Psoas muscle (tissue), 8 donors: ENCODE measurements around the gene LTC4S. TPM values are rescaled to one million over a fixed set of nuclear protein-coding genes. Genes with fewer than 3 reads are reported as not detected.
"Not testable (repeated sequence)": the region's sequence is repeated elsewhere in the genome, so short reads cannot be mapped to it uniquely, and the experiment has no call there.

Experiments used
- ATAC-seq, 4 donors: fragments of 200-7000 bp; cut with Tn5 transposase; one replicate each; pipeline ENCODE4 v1.9.1; 2020; ENCODE audit warnings: moderate library complexity in 3 of 4, mild to moderate bottlenecking in 2 of 4
- DNase-seq, 2 donors: peaks; one replicate each; pipeline ENCODE4 v3.0.0-alpha.2; 2020
- H3K27ac ChIP-seq: fragments of 200-600 bp; one replicate; pipeline ENCODE4 v1.8.0; 2022
- H3K27me3 ChIP-seq, 3 donors: fragments of 200-600 bp in 1 of 3; one replicate each; pipeline versions ENCODE4 v1.6.1 to v1.8.0; 2013 to 2022; ENCODE audit warnings: low read length in 2 of 3, mild to moderate bottlenecking in 2 of 3, moderate library complexity in 1 of 3; ENCODE audit not compliant: insufficient read depth in 3 of 3
- H3K36me3 ChIP-seq, 2 donors: fragments of 200-600 bp in 1 of 2; one replicate each; pipeline versions ENCODE4 v1.6.1 to v1.8.0; 2013 to 2022; ENCODE audit warnings: low read depth in 1 of 2, mild to moderate bottlenecking in 1 of 2, moderate library complexity in 1 of 2; ENCODE audit not compliant: insufficient read depth in 1 of 2
- H3K4me1 ChIP-seq: fragments of 200-600 bp; one replicate; pipeline ENCODE4 v1.8.0; 2022
- H3K4me3 ChIP-seq: fragments of 200-600 bp; one replicate; pipeline ENCODE4 v1.8.0; 2022; ENCODE audit warnings: mild to moderate bottlenecking
- H3K9me3 ChIP-seq: fragments of 200-600 bp; one replicate; pipeline ENCODE4 v1.8.0; 2022
- CTCF ChIP-seq: fragments of 200-600 bp; IDR thresholded peaks from one replicate; pipeline ENCODE4 v1.8.0; 2022; ENCODE audit warnings: antibody characterized with exemption
- WGBS, 3 donors: extraction: QIAGEN DNeasy Blood & Tissue Kit; methylation state at CpG; one replicate each; pipeline versions ENCODE4 v1.1.6 to v1.1.7; 2013; 5-methylcytosine and 5-hydroxymethylcytosine counted together
- intact Hi-C, 2 donors: fragments of 100-400 bp; cut with DNase I; formaldehyde crosslinking; loops; one replicate each; pipeline versions ENCODE4 v1.11.0 to v1.14.2; 2022
- long read RNA-seq, 2 donors: library from polyadenylated mRNA; unstranded; transcript quantifications; one replicate each; pipeline ENCODE4 v2.0.0, GENCODE V29; 2021
- polyA plus RNA-seq, 3 donors: library from polyadenylated mRNA; stranded (reverse); fragments of 200-250 nt; gene quantifications; one replicate each; pipeline ENCODE4 v1.2.3, GENCODE V29; 2013
- total RNA-seq, 4 donors: library from RNA; stranded (reverse); fragmentation: NEBNext Ultra II Directional in 2 of 4; extraction: Animal tissue kit (Norgen Biotek cat#: 25700) in 2 of 4; gene quantifications; one replicate each; pipeline versions ENCODE4 v1.2.1 to v1.2.4, GENCODE V29; 2021 to 2023
- donor health status: healthy with polysubstance abuse.
- donor health status: DM: no; HTN: no; CAD: no; lungs with moderate emphysema.
- donor health status: Bipolar disorder and iron deficiency.
- donor health status: healthy.
- donor health status: DM: yes; HTN: yes; CAD: no.
- donor health status: DM: no; HTN: no; CAD: no.
- donor health status: DM: no; HTN: no; CAD: no.
- donor health status: DM: yes; HTN: yes; CAD: no.

The LTC4S gene, protein sequence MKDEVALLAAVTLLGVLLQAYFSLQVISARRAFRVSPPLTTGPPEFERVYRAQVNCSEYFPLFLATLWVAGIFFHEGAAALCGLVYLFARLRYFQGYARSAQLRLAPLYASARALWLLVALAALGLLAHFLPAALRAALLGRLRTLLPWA
- total RNA-seq (1 to 10 TPM; 1.7 to 6.7 (median 4.5) TPM), polyA plus RNA-seq (1 to 10 TPM; 1.5 to 2.2 (median 2.1) TPM)
- long read RNA-seq, donor 1, partial matches to known transcripts, result 0 of 3 reads
- long read RNA-seq, donor 1, other reads (novel, unspliced or antisense), result 0 of 3 reads
- long read RNA-seq, donor 2, partial matches to known transcripts, result 2 of 15 reads
- long read RNA-seq, donor 2, other reads (novel, unspliced or antisense), result 9 of 15 reads

DNA sequence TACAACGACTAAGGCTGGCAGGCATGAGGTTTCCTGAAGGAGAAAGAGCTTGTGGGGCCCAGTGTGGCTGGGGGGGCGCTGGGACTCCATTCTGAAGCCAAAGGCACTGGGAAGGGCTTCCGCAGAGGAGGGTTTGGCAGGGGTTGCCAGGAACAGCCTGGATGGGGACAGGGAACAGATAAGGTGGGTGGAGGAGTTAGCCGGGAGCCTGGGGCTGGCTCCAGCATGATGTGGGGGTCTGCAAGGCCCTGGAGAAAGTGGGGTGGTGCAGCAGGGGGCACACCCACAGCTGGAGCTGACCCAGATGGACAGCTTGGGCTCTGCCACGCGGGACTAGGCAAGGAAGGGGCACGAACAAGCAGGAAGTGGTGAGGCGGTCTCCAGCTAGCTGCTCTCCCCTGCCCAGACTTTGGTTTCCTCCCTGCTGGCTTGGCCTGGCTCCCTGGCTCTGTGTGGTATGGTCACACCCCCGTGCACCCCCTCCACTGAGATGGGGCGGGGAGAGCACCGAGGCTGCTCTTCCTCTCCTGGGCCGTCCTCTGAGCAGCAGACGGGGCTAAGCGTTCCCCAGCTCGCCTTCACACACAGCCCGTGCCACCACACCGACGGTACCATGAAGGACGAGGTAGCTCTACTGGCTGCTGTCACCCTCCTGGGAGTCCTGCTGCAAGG is at the start of gene LTC4S:
LTC4S (plus strand) TSS at position 519 of the 672 bp plus-strand sequence; CDS start at position 614, 95 bp downstream.
- no peak for TF ChIP-seq CTCF
- H3K27ac ChIP-seq, result peak within 1 kb of the TSS; percentile 46
- no peaks in the 10 kb centered on the region for H3K9me3 ChIP-seq
- H3K4me3 ChIP-seq, result peak within 1 kb of the TSS; percentile 74
- H3K27me3 ChIP-seq, result no peaks in the 10 kb centered on the region
- DNase-seq (peak; percentile 80 to 86), ATAC-seq (peak in 2 of 4 donors; percentile 9 to 20)
- 34 to 49% (median 41%) methylated on average over 17 to 19 of the region's 19 CpGs for WGBS, 3 donors
- intact Hi-C loops, result no loop called here
- H3K4me1 ChIP-seq, result peaks cover 16% of the 10 kb centered on the region
- H3K36me3 ChIP-seq, result peaks cover 3 to 24% of the 10 kb centered on the region in 2 donors

- 62 to 74% (median 65%) methylated on average over 7 of the region's 7 CpGs for WGBS, 3 donors
- H3K4me1 ChIP-seq, DNase-seq: not testable (repeated sequence)
Measured at GRCh38 chr5:179744106-179744505, 49.7 kb upstream of the LTC4S start.

GRCh38 chr5:179746872-179747271 is 46.9 kb upstream of the LTC4S start:
- Histone ChIP-seq H3K36me3 (peaks cover 0 to 5% of the 10 kb centered on the region in 2 donors), H3K27me3 (no peaks in the 10 kb centered on the region), H3K9me3 (no peaks in the 10 kb centered on the region), H3K4me1 (peaks cover 6% of the 10 kb centered on the region), H3K27ac (no peak overlapping the region), H3K4me3 (no peak overlapping the region)
- ATAC-seq, result no peak
- intact Hi-C loops, result no loop called here
- no peak for DNase-seq
- TF ChIP-seq CTCF, result no peak
- 57 to 90% (median 75%) methylated on average over 2 of the region's 2 CpGs for WGBS, 3 donors

More at GRCh38 chr5:179744106-179744505, 49.7 kb upstream of the LTC4S start:
- H3K36me3 ChIP-seq, H3K27ac ChIP-seq, ATAC-seq, H3K4me3 ChIP-seq, intact Hi-C loops, H3K27me3 ChIP-seq, H3K9me3 ChIP-seq: not testable (repeated sequence)

DNA sequence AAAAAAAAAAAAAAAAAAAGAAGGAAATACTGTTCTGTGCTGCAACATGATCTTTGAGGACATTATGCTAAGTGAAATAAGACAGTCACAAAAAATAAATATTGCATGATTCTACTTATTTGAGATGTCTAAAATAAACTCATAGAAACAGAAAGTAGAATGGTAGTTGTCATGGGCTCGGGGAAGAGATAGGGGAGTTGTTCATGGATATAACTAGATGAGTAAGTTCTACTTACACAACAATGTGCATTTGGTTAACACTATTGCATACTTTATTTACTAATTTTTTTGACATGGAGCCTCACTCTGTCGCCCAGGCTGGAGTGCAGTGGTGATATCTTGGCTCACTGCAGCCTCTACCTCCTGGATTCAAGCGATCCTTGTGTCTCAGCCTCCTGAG is 46.0 kb upstream of the LTC4S start:
- Histone ChIP-seq H3K9me3 (no peaks in the 10 kb centered on the region), H3K36me3 (peaks cover 0 to 5% of the 10 kb centered on the region in 2 donors), H3K27ac (no peak overlapping the region), H3K4me1 (peaks cover 3% of the 10 kb centered on the region), H3K4me3 (no peak overlapping the region), H3K27me3 (no peaks in the 10 kb centered on the region)
- no peak for TF ChIP-seq CTCF
- ATAC-seq (no peak), DNase-seq (no peak)
- WGBS, 3 donors, result 92 to 96% (median 95%) methylated on average over 3 of the region's 3 CpGs
- intact Hi-C loops, result no loop called here

DNA sequence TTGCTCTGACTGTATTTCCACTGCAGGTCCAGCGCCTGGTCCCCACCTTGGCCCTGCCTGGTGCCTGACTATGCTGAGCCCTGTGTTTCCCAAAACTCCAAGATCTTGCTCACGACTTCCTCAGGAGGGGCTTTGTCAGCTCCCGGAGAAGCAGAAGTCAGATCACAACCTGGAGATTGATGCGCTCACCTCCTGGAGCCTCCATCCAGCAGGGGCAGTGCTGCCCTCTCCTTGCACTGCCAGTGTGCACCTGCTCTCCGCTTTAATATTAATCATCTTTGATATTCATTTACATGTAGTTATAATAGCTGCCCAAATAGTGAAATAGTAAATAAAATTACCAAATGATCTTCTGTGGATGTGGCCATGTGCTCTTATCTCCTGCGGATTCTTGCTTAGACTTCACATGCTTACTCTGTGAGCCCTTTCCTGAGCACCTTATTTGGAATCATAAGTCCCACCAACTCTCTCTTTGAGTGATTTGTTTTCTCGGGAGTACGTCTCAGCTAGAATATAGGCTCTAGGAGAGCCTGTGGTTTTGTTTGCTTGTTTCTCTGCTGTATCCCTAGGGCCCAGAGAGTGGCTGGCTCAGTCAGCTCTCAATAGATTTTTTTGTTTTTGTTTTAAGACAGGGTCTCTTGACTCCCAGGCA is 43.8 kb upstream of the LTC4S start:
- WGBS, 3 donors, result 86 to 92% (median 92%) methylated on average over 8 of the region's 8 CpGs

More for the DNA sequence above, 43.8 kb upstream of the LTC4S start:
- Histone ChIP-seq H3K27me3 (no peaks in the 10 kb centered on the region), H3K9me3 (no peaks in the 10 kb centered on the region), H3K36me3 (peaks cover 0 to 5% of the 10 kb centered on the region in 2 donors), H3K4me3 (no peak overlapping the region), H3K27ac (no peak overlapping the region), H3K4me1 (peaks cover 3% of the 10 kb centered on the region)
- DNase-seq, result no peak
- no peak for ATAC-seq
- intact Hi-C loops, result no loop called here
- TF ChIP-seq CTCF, result no peak
